Muscle layer of duodenum (tissue), 2 donors: ENCODE measurements around the gene AJUBA.
"Not testable (repeated sequence)": the region's sequence is repeated elsewhere in the genome, so short reads cannot be mapped to it uniquely, and the experiment has no call there.

Experiments
- H3K27ac ChIP-seq: one replicate; pipeline ENCODE4 v1.7.0; 2013; ENCODE audit warnings: mild to moderate bottlenecking, low read length
- H3K27me3 ChIP-seq: one replicate; pipeline ENCODE4 v1.7.0; 2013; ENCODE audit warnings: low read depth, mild to moderate bottlenecking, control low read depth, low read length
- H3K36me3 ChIP-seq, 2 donors: one replicate each; pipeline ENCODE4 v1.7.0; 2013; ENCODE audit warnings: low read length in 2 of 2, control low read depth in 1 of 2, mild to moderate bottlenecking in 1 of 2; ENCODE audit not compliant: insufficient read depth in 2 of 2, control insufficient read depth in 1 of 2
- H3K4me1 ChIP-seq, 2 donors: one replicate each; pipeline ENCODE4 v1.7.0; 2013; ENCODE audit warnings: low read length in 2 of 2, mild to moderate bottlenecking in 2 of 2, control low read depth in 1 of 2, moderate library complexity in 1 of 2; ENCODE audit not compliant: insufficient read depth in 2 of 2, control insufficient read depth in 1 of 2
- H3K4me3 ChIP-seq, 2 donors: one replicate each; pipeline ENCODE4 v1.7.0; 2013; ENCODE audit warnings: low read length in 2 of 2, low read depth in 1 of 2, mild to moderate bottlenecking in 1 of 2
- H3K9me3 ChIP-seq, 2 donors: one replicate each; pipeline ENCODE4 v1.7.0; 2013; ENCODE audit warnings: low read length in 2 of 2, control low read depth in 1 of 2, mild to moderate bottlenecking in 1 of 2; ENCODE audit not compliant: control insufficient read depth in 1 of 2
- donor health status: healthy.

AJUBA gene

DNA sequence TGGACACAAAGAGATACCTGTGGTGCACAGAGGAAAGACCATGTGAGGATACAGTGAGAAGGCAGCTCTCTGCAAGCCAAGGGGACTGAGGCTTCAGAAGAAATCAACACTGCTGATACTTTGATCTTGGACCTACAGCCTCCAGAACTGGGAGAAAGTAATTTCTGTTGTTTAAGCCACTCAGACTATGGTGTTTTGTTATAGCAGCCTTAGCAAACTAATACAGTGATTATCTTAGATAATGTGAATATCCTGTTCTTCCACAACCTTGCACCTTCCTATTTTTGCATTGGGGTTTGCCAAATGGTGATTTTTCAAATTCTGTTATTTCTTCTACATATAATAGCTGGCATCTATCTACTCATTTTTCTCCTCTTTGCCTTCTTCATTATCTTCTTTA, 35.8 kb upstream of the AJUBA start:
- Histone ChIP-seq H3K9me3 (no peaks in the 10 kb centered on the region), H3K36me3 (no peaks in the 10 kb centered on the region), H3K4me3 (no peak overlapping the region), H3K27ac (no peak overlapping the region), H3K27me3 (no peaks in the 10 kb centered on the region), H3K4me1 (no peaks in the 10 kb centered on the region)

DNA sequence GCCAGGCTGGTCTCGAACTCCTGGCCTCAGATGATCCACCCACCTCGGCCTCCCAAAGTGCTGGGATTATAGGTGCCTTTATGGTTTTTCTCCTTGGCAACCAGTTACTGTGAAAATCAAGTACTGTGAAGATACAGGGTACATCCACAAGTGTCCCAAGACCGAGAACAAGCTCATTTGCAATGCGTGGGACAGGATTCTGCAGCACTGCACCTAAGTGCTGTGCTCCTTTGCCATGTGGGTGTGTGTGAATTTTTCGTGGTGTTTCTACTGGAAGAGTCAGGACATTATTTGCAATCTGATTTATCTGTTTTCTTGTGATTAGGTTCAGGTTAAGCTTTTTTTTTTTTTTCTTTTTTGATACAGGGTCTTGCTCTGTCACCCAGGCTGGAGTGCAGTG, 34.7 kb upstream of the AJUBA start:
- Histone ChIP-seq H3K9me3 (no peaks in the 10 kb centered on the region), H3K27me3 (no peaks in the 10 kb centered on the region), H3K4me1 (no peaks in the 10 kb centered on the region), H3K27ac (no peak overlapping the region), H3K36me3 (no peaks in the 10 kb centered on the region), H3K4me3 (no peak overlapping the region)

DNA sequence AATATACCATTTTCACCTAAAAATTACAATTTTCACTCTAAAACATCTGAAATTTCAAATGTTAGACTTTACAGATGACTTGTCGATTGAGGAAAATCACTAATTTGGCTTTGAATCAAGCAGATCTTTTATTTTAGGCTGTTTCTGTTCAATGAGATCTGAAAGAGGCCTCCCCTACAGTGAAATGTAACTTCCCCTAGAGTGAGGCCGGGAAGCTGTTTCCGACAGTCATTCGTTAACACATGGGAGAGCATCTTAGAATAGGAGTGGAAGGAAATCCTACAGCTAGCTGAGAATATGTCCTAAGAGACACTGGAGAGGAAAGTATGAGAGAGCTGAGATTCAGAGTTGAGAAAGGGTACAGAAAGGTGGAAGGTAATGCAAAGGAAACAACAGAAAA, 33.3 kb upstream of the AJUBA start:
- Histone ChIP-seq H3K27ac (no peak overlapping the region), H3K27me3 (no peaks in the 10 kb centered on the region), H3K4me1 (no peaks in the 10 kb centered on the region), H3K9me3 (no peaks in the 10 kb centered on the region), H3K4me3 (no peak overlapping the region), H3K36me3 (no peaks in the 10 kb centered on the region)

DNA sequence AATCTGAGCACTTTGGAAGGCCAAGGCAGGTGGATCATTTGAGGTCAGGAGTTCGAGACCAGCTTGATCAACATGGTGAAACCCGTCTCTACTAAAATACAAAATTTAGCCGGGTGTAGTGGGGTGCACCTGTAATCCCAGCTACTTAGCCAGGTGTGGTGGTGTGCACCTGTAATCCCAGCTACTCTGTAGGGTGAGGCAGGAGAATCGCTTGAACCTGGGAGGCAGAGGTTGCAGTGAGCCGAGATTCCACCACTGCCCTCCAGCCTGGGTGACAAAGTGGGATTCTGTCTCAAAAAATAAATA, 31.4 kb upstream of the AJUBA start:
- H3K4me1 ChIP-seq, H3K36me3 ChIP-seq, H3K4me3 ChIP-seq, H3K27me3 ChIP-seq, H3K9me3 ChIP-seq, H3K27ac ChIP-seq: not testable (repeated sequence)

DNA sequence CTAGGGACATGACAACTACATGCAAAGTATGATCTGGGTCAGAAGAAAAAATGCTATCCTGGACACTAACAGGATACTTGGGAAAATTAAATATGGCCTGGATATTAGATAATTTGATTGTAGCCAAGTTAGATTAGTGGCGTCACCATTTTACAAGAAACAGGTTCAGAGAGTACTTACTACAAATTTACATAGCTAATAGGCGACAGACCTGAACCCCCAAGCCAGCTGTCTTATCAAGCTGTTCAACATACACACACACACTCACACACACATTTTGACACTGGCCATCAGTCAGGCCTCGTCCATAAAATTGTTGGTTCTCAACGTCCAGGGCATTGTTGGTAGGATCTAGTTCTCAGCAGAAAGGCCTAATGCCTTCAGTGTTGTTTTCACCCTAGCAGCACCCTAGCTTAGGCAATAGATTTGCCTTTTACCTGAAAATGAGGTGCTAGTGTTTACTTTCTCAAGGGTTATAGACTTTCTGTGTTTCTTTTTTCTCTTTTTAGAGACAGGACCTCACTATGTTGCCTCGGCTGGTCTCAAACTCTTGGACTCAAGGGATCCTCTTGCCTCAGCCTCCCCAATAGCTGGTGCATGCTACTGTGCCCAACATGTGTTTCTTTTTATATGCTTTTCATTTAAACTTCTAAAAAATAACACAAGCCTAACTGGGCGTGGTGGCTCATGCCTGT, 30.9 kb upstream of the AJUBA start:
- no peaks in the 10 kb centered on the region for H3K9me3 ChIP-seq
- H3K4me1 ChIP-seq, result no peaks in the 10 kb centered on the region
- H3K27me3 ChIP-seq, result no peaks in the 10 kb centered on the region
- no peaks in the 10 kb centered on the region for H3K36me3 ChIP-seq
- H3K4me3 ChIP-seq, result no peak overlapping the region
- H3K27ac ChIP-seq, result no peak overlapping the region

DNA sequence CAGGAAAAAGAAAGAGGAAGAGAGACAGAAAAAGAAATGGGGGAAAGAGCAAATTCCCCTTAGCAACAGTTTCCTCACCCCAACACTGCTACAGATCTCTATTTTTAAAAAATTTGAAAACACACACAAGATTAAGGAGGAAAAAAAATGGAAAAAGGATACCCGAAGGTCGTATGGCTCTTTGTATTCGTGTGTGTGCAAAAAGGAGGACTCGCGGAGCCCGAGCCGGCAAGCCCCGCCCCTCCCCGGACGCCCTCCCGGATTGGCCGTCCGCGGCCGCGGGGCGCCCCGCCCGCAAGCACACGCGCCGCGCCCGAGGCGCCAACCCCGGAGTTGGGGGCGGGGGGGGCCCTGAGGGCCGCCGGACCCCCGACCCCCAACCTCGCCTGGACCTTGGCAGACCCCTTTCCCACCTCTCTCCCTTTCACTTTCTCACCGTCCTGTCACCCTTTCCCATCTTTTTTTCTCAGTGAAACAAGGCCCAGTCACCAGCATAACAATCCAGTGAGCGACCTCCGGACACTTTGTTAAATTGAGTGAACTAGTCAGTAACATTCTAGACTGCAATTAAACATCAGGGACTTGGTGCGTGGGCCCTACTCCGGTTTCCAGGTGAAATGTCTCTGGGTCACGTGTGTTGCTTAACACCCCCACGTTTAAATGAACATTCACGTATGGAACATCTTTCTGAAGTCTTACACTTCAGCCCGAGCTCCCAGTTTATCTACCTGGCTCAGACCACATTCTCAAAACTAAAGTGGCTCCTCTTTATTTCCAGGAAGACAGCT, 27.8 kb upstream of the AJUBA start, which contains the start of gene C14orf93:
Gene C14orf93, minus strand, starts transcription at position 205 of the 788 bp plus-strand sequence. CDS start 11,120 bp downstream, outside the sequence.
- H3K4me3 ChIP-seq, result peak within 1 kb of the TSS; percentile 70 to 78
- H3K4me1 ChIP-seq, result peaks cover 4 to 7% of the 10 kb centered on the region in 2 donors
- no peaks in the 10 kb centered on the region for H3K9me3 ChIP-seq
- H3K27me3 ChIP-seq, result no peaks in the 10 kb centered on the region
- H3K27ac ChIP-seq, result peak within 1 kb of the TSS; percentile 89
- H3K36me3 ChIP-seq, result no peaks in the 10 kb centered on the region

DNA sequence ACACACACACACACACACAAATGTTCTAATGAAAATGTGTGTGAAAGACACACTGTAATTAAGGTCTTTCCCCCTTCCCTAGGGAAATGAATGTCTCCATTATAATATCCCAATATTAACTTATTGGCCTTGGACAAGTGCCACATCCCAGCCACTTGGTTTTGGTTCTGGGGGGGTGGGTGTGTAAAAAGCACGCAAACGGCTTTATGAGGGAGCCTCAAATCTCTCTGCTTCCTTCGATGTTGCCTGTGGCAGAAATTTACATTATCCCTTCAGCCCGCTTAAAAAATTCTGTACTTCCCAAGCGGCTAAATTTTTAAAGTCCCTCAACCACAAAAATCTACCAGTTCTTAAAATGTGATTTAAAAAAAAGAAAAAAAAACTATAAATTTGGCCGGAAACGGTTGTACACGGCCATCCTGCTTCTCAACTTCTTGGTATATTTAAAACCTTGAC, 27.2 kb upstream of the AJUBA start:
- Histone ChIP-seq H3K9me3 (no peaks in the 10 kb centered on the region), H3K4me3 (peak overlapping the region; percentile 70 to 78), H3K4me1 (peaks cover 4 to 7% of the 10 kb centered on the region in 2 donors), H3K36me3 (no peaks in the 10 kb centered on the region), H3K27ac (peak overlapping the region; percentile 89), H3K27me3 (no peaks in the 10 kb centered on the region)

DNA sequence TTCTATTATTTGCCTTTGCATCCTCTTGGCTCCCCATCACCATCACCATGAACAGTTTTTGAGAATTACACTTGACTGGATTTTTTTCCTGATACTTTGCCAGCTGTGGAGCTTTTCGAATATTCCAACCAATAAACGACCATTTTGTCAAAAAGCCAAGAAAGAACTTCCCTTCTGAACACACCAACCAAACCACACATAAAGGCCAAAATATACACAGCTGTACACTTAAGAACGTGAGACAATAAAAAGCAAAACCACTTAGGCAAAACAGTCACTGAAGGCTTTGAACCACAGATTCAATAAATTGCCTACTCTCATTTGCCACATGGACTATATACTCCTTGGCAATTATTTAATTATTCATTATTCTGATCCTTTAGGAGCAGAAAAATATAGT, 26.5 kb upstream of the AJUBA start:
- Histone ChIP-seq H3K27ac (no peak overlapping the region), H3K27me3 (no peaks in the 10 kb centered on the region), H3K36me3 (no peaks in the 10 kb centered on the region), H3K4me1 (peaks cover 4 to 7% of the 10 kb centered on the region in 2 donors), H3K9me3 (no peaks in the 10 kb centered on the region), H3K4me3 (no peak overlapping the region)

DNA sequence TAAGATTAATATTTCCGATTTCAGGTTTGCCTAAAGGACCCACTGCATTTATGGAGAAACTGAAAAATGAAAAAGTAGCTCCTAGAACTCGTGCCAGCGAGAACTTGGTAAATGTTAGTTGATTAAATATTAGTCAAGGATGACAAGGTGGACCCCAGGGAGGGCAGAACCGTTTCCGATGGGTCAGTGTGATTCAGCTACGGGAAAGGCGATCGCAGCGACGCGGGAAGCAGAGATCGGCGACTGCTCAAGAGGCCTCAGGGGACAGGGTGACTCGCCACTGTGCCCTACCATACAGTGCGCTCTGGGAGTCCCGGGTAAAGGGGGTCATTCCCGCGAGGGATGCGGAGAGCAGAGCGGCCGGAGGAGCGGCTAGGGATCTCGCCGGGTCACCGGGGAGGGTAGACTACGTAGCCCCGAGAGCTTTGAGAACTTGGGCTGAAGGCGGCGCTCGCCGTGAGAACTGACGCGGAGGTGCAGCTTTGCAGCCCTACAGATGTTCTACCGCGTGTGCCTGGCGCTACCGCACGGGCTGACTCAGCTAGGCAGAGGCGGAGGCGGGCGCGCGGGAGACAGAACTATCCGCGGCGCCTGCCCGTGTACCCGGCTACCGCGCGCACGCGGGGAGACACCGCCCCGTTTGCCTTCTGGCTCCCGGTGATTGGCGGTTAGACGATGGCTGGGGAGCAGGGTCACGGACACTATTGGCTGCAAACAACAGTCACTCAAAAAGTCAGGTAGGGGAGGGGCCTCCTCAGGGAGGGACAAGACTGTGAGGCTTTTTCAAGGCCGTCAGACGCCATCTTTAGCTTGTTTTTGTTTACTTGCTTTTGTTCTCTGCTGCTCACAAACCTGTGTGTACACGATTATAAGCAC, 24.4 kb upstream of the AJUBA start:
- Histone ChIP-seq H3K27me3 (no peaks in the 10 kb centered on the region), H3K9me3 (no peaks in the 10 kb centered on the region), H3K27ac (peak overlapping the region; percentile 94), H3K4me1 (peaks cover 4 to 7% of the 10 kb centered on the region in 2 donors), H3K4me3 (peak overlapping the region; percentile 82 to 90), H3K36me3 (no peaks in the 10 kb centered on the region)

DNA sequence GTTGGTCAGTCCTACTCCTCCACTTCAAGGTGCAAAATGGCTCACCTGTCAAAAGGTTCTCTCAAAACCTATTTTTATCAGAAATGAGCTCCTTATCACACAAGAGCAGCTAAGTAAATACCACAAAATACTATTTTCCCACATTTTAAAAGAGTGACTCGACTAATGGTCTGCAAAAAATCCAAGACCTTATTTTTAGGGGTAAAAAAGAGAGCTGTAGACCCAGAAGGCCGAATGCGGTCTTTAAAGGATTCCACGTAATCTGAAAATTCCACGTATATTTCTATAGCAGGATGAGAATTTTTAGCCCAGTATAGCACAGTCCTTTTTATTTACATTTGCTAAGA, 23.8 kb upstream of the AJUBA start:
- peak overlapping the region; percentile 82 to 90 for H3K4me3 ChIP-seq
- no peaks in the 10 kb centered on the region for H3K36me3 ChIP-seq
- H3K4me1 ChIP-seq, result peaks cover 4 to 7% of the 10 kb centered on the region in 2 donors
- H3K27me3 ChIP-seq, result no peaks in the 10 kb centered on the region
- peak overlapping the region; percentile 94 for H3K27ac ChIP-seq
- H3K9me3 ChIP-seq, result no peaks in the 10 kb centered on the region
